HG03565 (cell line): ENCODE results near the gene ACYP1.

Experiments
- ATAC-seq: cut with Tn5 transposase; IDR thresholded peaks from one replicate; pipeline ENCODE4 v1.9.1; 2021; ENCODE audit warnings: mild to moderate bottlenecking, moderate library complexity; ENCODE audit not compliant: unreplicated experiment

ACYP1 gene

GRCh38 chr14:75041613-75042012 is 22.2 kb downstream of the ACYP1 start:
- ATAC-seq: no peak

- ATAC-seq: no peak
Measured at GRCh38 chr14:75040959-75041358, 22.9 kb downstream of the ACYP1 start.

- no peak for ATAC-seq
Measured at GRCh38 chr14:75040507-75040906, 23.3 kb downstream of the ACYP1 start.

- ATAC-seq: no peak
Measured at GRCh38 chr14:75032939-75033338, 30.9 kb downstream of the ACYP1 start.

GRCh38 chr14:75030147-75030546 is 33.7 kb downstream of the ACYP1 start:
- no peak for ATAC-seq

GRCh38 chr14:75025876-75026275 is 37.9 kb downstream of the ACYP1 start:
- ATAC-seq: no peak

GRCh38 chr14:75025082-75025481 is 38.7 kb downstream of the ACYP1 start:
- no peak for ATAC-seq

GRCh38 chr14:75023108-75023507 is 40.7 kb downstream of the ACYP1 start:
- ATAC-seq: no peak

GRCh38 chr14:75022655-75023054 is 41.2 kb downstream of the ACYP1 start:
- no peak for ATAC-seq

- no peak for ATAC-seq
Measured at GRCh38 chr14:75018694-75019093, 45.1 kb downstream of the ACYP1 start.

- ATAC-seq: no peak
Measured at GRCh38 chr14:75016815-75017214, 47.0 kb downstream of the ACYP1 start.

GRCh38 chr14:75015496-75015895 is 48.3 kb downstream of the ACYP1 start:
- ATAC-seq: no peak

GRCh38 chr14:75013290-75013689 is 50.5 kb downstream of the ACYP1 start:
- no peak for ATAC-seq

GRCh38 chr14:75011356-75011994 is 52.3 kb downstream of the ACYP1 start:
- no peak for ATAC-seq

GRCh38 chr14:75010472-75011093 is 53.2 kb downstream of the ACYP1 start:
- ATAC-seq: no peak

GRCh38 chr14:75009176-75009575 is 54.6 kb downstream of the ACYP1 start:
- no peak for ATAC-seq

GRCh38 chr14:75005357-75005756 is 58.5 kb downstream of the ACYP1 start:
- ATAC-seq: no peak

- ATAC-seq: no peak
Measured at GRCh38 chr14:75003250-75004027, 60.4 kb downstream of the ACYP1 start.
